WI38 (cell line): ENCODE results near the gene SLC6A7.

Source experiments
- H3K4me3 ChIP-seq: 2 replicates; pipeline ENCODE4 v1.5.1; 2011; ENCODE audit warnings: low read depth, mild to moderate bottlenecking, control low read depth, low read length
- CTCF ChIP-seq: IDR thresholded peaks from 2 replicates; pipeline ENCODE4 v1.5.1; 2012; ENCODE audit warnings: low read depth, mild to moderate bottlenecking, control low read depth, low read length

The SLC6A7 gene

GRCh38 chr5:150144246-150144801 lies 45.5 kb upstream of the SLC6A7 start:
- no peak overlapping the region; the same call in 1 of the 2 replicates for H3K4me3 ChIP-seq
- no peak for TF ChIP-seq CTCF

DNA sequence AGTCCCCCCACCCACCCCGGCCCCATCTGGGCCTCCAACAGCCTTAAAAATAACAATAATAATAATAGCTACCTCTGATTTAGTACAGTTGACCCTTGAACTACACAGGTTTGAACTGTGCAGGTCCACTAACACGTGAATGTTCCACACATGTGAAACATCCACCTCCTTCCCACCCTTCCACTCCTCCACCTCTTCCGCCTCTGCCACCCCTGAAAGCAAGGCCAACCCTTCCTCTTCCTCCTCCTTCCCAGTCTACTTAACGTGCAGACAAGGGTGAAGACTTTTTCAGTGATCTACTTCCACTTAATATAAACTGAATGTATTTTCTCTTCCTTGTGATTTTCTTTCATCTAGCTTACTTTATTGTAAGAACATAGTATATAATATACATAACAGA lies 45.0 kb upstream of the SLC6A7 start:
- TF ChIP-seq CTCF: no peak
- no peak overlapping the region for H3K4me3 ChIP-seq

DNA sequence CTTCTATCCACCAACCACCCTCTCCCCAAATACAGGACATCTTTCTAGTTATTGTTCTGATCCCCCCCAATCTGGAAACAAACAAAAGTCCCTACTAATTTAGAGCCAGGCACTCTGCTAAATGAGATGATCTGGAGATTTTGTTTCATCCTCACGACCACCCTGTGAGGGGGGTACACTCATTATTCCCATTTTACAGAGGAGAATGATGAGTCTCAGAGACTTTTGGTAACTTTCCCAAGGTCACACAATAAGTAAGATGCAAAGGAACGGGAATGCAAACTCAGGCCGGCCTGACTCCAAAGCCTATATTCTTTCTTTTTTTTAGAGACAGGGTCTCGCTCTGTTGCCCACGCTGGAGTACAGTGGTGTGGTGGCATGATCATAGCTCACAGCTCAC lies 43.6 kb upstream of the SLC6A7 start:
- H3K4me3 ChIP-seq: no peak overlapping the region
- TF ChIP-seq CTCF: no peak

- H3K4me3 ChIP-seq: no peak overlapping the region
- TF ChIP-seq CTCF: no peak
Observed at GRCh38 chr5:150146862-150147601, 42.8 kb upstream of the SLC6A7 start.

DNA sequence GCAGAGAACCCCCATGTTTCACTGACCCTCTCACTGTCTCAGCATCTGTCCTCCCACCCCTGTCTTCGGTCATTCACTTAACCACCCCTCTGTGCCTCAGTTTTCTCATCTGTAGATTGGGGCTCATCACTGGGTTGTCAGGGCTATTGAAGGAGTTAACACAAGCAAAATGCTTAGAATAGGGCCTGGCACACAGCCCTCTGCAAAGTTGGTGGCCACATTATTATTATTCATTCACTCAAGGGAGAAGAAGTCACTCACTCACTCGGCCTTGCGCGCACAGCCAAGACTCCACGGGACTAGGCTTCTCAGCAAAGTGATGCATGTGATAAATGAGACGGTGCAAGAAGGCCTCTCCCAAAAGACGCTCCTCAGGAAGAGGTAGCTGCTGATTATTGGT lies 42.2 kb upstream of the SLC6A7 start:
- no peak for TF ChIP-seq CTCF
- no peak overlapping the region for H3K4me3 ChIP-seq

DNA sequence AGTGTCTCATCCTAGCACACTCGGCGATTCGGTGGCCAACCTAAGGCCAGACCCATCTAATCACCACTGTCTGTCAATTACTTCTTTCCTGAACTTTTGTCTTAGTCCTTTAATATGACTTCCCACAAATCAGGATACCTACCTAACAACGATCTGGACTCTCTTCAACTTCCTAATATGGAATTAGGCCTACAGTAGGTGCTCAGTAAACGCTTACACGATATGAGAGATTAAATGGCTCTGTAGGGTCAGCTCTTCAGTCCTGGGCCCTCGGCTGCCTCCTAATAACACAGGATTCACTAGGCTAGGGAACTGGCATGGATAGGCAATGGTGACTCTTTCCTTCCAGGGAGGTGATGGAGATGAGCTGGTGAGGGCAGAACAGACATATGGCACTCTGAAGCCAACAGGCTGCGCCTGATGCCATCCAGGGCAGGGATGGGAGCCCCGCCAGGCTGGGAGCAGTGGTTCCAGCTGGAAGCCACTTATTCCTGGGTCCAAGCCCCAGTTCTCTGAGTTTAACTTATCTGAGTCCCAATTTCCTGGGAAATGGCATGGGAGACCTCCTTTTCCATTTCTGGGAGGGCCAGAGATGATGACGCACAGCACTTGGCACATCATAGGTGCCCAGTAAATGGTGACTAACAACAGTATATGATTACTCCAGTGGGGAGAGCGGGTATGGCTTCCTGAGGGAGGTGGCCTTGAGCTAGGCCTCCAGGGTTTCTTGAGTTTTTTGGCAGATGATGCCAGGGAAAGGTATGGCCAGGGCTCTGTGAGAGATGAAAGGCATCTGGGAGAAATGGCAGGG lies 41.5 kb upstream of the SLC6A7 start:
- TF ChIP-seq CTCF: no peak
- H3K4me3 ChIP-seq: no peak overlapping the region

DNA sequence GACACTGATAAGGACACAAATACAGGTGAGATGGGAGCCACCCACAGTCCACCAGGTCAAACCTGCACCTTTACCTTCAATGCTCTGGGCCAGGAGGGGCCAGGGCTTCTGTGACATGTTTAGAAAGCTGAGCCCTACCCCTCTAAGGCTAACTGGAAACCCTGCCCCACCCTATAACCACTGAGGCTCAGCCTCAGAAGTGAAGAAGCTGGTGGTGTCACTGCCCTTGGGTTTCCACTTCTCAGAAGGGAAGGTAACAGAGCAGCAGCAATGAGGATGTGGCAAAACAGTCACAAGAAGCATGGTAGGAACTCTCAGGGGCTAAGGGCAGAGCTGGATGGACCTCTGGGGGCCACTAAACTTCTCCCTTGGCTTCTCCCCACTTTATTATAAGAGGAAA lies 40.2 kb upstream of the SLC6A7 start:
- no peak for TF ChIP-seq CTCF
- no peak overlapping the region for H3K4me3 ChIP-seq
